Bronchial epithelial cell (primary cell): ENCODE data around the gene SH2D3A. TPM values are rescaled to one million over a fixed set of nuclear protein-coding genes. Genes with fewer than 3 reads are reported as not detected.
A peak's percentile ranks its signal among the peaks of the same experiment; 100 is the strongest.

Source experiments
- DNase-seq: peaks from one replicate; pipeline ENCODE4 v3.0.0-alpha.2; 2010; ENCODE audit warnings: low read depth
- FAIRE-seq: peaks from 2 replicates; lab custom pipeline; 2011; peaks lifted over from hg19 to GRCh38; lab: Jason Lieb, UNC
- H3K27me3 ChIP-seq: 2 replicates; pipeline ENCODE4 v1.5.1; 2011; ENCODE audit warnings: low read length; ENCODE audit not compliant: control insufficient read depth, insufficient read depth
- H3K36me3 ChIP-seq: 2 replicates; pipeline ENCODE4 v1.5.1; 2011; ENCODE audit warnings: low read length; ENCODE audit not compliant: control insufficient read depth, insufficient read depth
- H3K4me3 ChIP-seq: 2 replicates; pipeline ENCODE4 v1.5.1; 2011; ENCODE audit warnings: mild to moderate bottlenecking, low read depth, low read length, control low read depth
- CTCF ChIP-seq: IDR thresholded peaks from 2 replicates; pipeline ENCODE4 v1.5.1; 2011; ENCODE audit warnings: mild to moderate bottlenecking, moderate library complexity, low read length, control low read depth, inconsistent platforms; ENCODE audit not compliant: insufficient read depth, severe bottlenecking
- total RNA-seq: library from RNA; depleted of rRNA; stranded (reverse); fragments of >200 nt; gene quantifications from 2 replicates; pipeline ENCODE4 v1.2.1, GENCODE V29; 2014

The SH2D3A gene
- total RNA-seq, 1 donor from 2014 or later, result 88.5 TPM

- Histone ChIP-seq H3K4me3 (no peak overlapping the region), H3K27me3 (no peaks in the 10 kb centered on the region), H3K36me3 (no peaks in the 10 kb centered on the region)
- DNase-seq (no peak), FAIRE-seq (peak; percentile 96)
- no peak for TF ChIP-seq CTCF
These were observed 49.7 kb downstream of the SH2D3A start for GRCh38 chr19:6717441-6717971.

GRCh38 chr19:6717036-6717435 lies 50.2 kb downstream of the SH2D3A start:
- FAIRE-seq (no peak), DNase-seq (no peak)
- H3K4me3 ChIP-seq, result no peak overlapping the region

GRCh38 chr19:6716610-6716970 lies 50.6 kb downstream of the SH2D3A start:
- no peaks in the 10 kb centered on the region for H3K27me3 ChIP-seq
- H3K36me3 ChIP-seq, result no peaks in the 10 kb centered on the region
- H3K4me3 ChIP-seq, result no peak overlapping the region
- FAIRE-seq, result no peak
- DNase-seq, result no peak
- no peak for TF ChIP-seq CTCF

More at GRCh38 chr19:6717036-6717435, 50.2 kb downstream of the SH2D3A start:
- Histone ChIP-seq H3K27me3 (no peaks in the 10 kb centered on the region), H3K36me3 (no peaks in the 10 kb centered on the region)
- TF ChIP-seq CTCF, result peak; percentile 11

GRCh38 chr19:6714749-6715555 lies 52.3 kb downstream of the SH2D3A start:
- no peak for TF ChIP-seq CTCF
- FAIRE-seq (no peak), DNase-seq (no peak)
- H3K36me3 ChIP-seq, result no peaks in the 10 kb centered on the region
- H3K27me3 ChIP-seq, result no peaks in the 10 kb centered on the region
- H3K4me3 ChIP-seq, result no peak overlapping the region

GRCh38 chr19:6713773-6714692 lies 53.2 kb downstream of the SH2D3A start:
- no peak for DNase-seq
- Histone ChIP-seq H3K27me3 (no peaks in the 10 kb centered on the region), H3K36me3 (no peaks in the 10 kb centered on the region), H3K4me3 (no peak overlapping the region)
- no peak for FAIRE-seq
- no peak for TF ChIP-seq CTCF
